HL-60 (cell line): ENCODE data around the gene LRRC52.

ENCODE experiments used
- GABPA ChIP-seq: IDR thresholded peaks from 2 replicates; pipeline ENCODE4 v1.6.1; 2012; ENCODE audit warnings: low read depth
- POLR2AphosphoS5 ChIP-seq: IDR thresholded peaks from 2 replicates; pipeline ENCODE4 v1.6.1; 2012; ENCODE audit warnings: low read depth
- REST ChIP-seq: IDR thresholded peaks from 2 replicates; pipeline ENCODE4 v1.6.1; 2012; ENCODE audit warnings: low read depth; ENCODE audit not compliant: insufficient replicate concordance
- SPI1 ChIP-seq: IDR thresholded peaks from 2 replicates; pipeline ENCODE4 v1.6.1; 2012; ENCODE audit warnings: low read depth, mild to moderate bottlenecking, borderline replicate concordance
- TF ChIP-seq, protein P1 (sequence below): IDR thresholded peaks from one replicate; pipeline ENCODE4 v1.5.1; 2011; ENCODE audit warnings: low read length, control low read depth, inconsistent platforms; ENCODE audit not compliant: insufficient read depth

DNA sequence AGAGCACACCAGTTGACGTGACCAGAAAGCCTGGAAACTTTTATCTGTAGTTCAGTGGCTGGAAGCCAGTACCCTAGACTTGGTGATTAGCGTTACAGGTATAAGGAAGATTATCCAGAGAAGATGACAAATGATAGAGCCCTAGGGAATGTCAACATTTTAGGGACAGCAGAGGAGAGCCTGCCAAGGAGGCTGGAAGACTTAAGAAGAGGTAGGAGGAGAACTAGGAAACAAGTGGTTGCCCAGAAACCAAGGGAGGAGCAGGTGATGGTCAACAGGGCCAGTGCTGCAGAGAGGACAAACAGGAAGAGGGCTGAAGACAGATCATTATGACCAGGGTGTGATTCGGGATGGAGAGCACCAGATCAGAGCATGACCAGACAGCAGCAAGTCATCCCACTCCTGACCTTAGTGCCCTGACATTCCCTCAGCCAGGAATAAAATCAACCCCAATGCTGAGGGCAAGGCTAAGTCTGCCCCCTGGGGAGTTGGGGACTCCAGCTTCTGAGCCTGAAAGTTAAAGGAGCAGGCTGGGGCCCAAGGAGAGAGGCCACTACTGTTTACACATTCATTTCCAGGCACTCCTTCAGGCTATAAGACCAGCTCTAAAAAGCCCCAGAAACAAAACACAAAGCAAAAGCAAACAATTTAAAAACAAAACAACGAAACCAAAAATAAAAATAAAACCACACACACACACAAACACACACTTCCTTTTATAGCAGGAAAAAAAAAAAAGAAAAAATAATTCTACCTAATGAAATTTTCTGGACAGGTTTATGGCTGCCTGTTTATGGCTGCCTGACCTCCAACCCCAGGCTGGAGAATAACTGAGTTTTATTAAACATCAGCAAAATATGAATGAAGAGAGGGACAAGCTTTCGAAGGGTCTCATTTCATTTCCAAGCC, 48.6 kb upstream of the LRRC52 start:
- TF ChIP-seq, protein P1, sequence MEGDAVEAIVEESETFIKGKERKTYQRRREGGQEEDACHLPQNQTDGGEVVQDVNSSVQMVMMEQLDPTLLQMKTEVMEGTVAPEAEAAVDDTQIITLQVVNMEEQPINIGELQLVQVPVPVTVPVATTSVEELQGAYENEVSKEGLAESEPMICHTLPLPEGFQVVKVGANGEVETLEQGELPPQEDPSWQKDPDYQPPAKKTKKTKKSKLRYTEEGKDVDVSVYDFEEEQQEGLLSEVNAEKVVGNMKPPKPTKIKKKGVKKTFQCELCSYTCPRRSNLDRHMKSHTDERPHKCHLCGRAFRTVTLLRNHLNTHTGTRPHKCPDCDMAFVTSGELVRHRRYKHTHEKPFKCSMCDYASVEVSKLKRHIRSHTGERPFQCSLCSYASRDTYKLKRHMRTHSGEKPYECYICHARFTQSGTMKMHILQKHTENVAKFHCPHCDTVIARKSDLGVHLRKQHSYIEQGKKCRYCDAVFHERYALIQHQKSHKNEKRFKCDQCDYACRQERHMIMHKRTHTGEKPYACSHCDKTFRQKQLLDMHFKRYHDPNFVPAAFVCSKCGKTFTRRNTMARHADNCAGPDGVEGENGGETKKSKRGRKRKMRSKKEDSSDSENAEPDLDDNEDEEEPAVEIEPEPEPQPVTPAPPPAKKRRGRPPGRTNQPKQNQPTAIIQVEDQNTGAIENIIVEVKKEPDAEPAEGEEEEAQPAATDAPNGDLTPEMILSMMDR = no peak
- TF ChIP-seq POLR2AphosphoS5 (no peak), SPI1 (no peak), REST (no peak), GABPA (no peak)
